GM12878 (cell line): ENCODE measurements around the gene INPP1. TPM values are rescaled to one million over a fixed set of nuclear protein-coding genes. Genes with fewer than 3 reads are reported as not detected.
A peak's percentile ranks its signal among the peaks of the same experiment; 100 is the strongest.

ENCODE experiments used
- BHLHE40 ChIP-seq, 2 experiments: fragments of 450-650 bp in 1 of 2; IDR thresholded peaks; 2 replicates each; pipeline ENCODE4 v1.6.1; 2011 to 2017; ENCODE audit warnings: low read depth in 2 of 2, borderline replicate concordance in 1 of 2, improper control_type of control experiment in 1 of 2, low read length in 1 of 2, mild to moderate bottlenecking in 1 of 2
- FOXK2 ChIP-seq: fragments of 450-650 bp; IDR thresholded peaks from 2 replicates; pipeline ENCODE4 v1.6.1; 2017; ENCODE audit warnings: mild to moderate bottlenecking, moderate library complexity
- JUND ChIP-seq: IDR thresholded peaks from 2 replicates; pipeline ENCODE4 v1.6.1; 2012; ENCODE audit warnings: low read depth, mild to moderate bottlenecking, low read length, improper control_type of control experiment, moderate library complexity
- KDM1A ChIP-seq: fragments of 200-600 bp; sonication (generic); IDR thresholded peaks from 2 replicates; pipeline ENCODE4 v1.6.1; 2016; ENCODE audit warnings: borderline replicate concordance
- MYC ChIP-seq: IDR thresholded peaks from 2 replicates; pipeline ENCODE4 v1.6.1; 2011; ENCODE audit warnings: mild to moderate bottlenecking, low read length, moderate library complexity, inconsistent platforms; ENCODE audit not compliant: insufficient read depth, insufficient replicate concordance, insufficient read length, severe bottlenecking
- NR2F1 ChIP-seq: fragments of 450-650 bp; conservative IDR thresholded peaks from 2 replicates; pipeline ENCODE4 v1.6.1; 2017; ENCODE audit warnings: mild to moderate bottlenecking
- PAX5 ChIP-seq: IDR thresholded peaks from 2 replicates; pipeline ENCODE4 v1.6.1; 2011; ENCODE audit warnings: low read depth, low read length, borderline replicate concordance
- POLR2AphosphoS2 ChIP-seq: IDR thresholded peaks from 2 replicates; pipeline ENCODE4 v1.6.1; 2011; ENCODE audit warnings: low read depth, mild to moderate bottlenecking, low read length, improper control_type of control experiment, moderate library complexity
- RAD21 ChIP-seq: IDR thresholded peaks from 2 replicates; pipeline ENCODE4 v1.6.1; 2011; ENCODE audit warnings: mild to moderate bottlenecking, low read depth, low read length, moderate library complexity; ENCODE audit not compliant: insufficient read depth
- RCOR1 ChIP-seq: conservative IDR thresholded peaks from 2 replicates; pipeline ENCODE4 v1.6.1; 2012; ENCODE audit warnings: low read depth, low read length, improper control_type of control experiment
- SMAD5 ChIP-seq: IDR thresholded peaks from 2 replicates; pipeline ENCODE4 v1.6.1; 2016; ENCODE audit warnings: antibody characterized with exemption, low read depth
- SMC3 ChIP-seq: IDR thresholded peaks from 2 replicates; pipeline ENCODE4 v1.6.1; 2011; ENCODE audit warnings: low read length, improper control_type of control experiment, borderline replicate concordance
- TARDBP ChIP-seq: IDR thresholded peaks from 2 replicates; pipeline ENCODE4 v1.6.1; 2016; ENCODE audit warnings: borderline replicate concordance
- TBL1XR1 ChIP-seq: IDR thresholded peaks from 2 replicates; pipeline ENCODE4 v1.6.1; 2012; ENCODE audit warnings: low read depth, low read length, improper control_type of control experiment
- YBX1 ChIP-seq: fragments of 450-650 bp; IDR thresholded peaks from 2 replicates; pipeline ENCODE4 v1.6.1; 2016; ENCODE audit warnings: antibody characterized with exemption
- polyA plus RNA-seq, 11 experiments: library from polyadenylated mRNA; depleted of rRNA in 4 of 11; unstranded in 6 of 11; stranded (reverse) in 5 of 11; fragments of >200 nt; fragmentation: Nextera tagmentation in 4 of 11; fragmentation: Illumina TruSeq in 1 of 11; extraction: Ambion mirVana in 4 of 11; extraction: Trizol in 1 of 11; gene quantifications; 1 replicate in 1 of 11; 2 replicates in 10 of 11; pipeline versions ENCODE4 v1.2.1 to v1.2.3, GENCODE V29; 2011 to 2016; ENCODE audit warnings: inconsistent platforms in 2 of 11, missing spikeins in 2 of 11, low read depth in 1 of 11
- total RNA-seq, 4 experiments: library from RNA; depleted of rRNA in 3 of 4; stranded (reverse); fragments of >200 nt in 3 of 4; fragmentation: Illumina TruSeq in 1 of 4; extraction: Trizol in 1 of 4; gene quantifications; 2 replicates each; pipeline versions ENCODE4 v1.2.1 to v1.2.3, GENCODE V29; 2013 to 2021
- TF ChIP-seq, protein P1 (sequence below): fragments of 150-350 bp; IDR thresholded peaks from 2 replicates; pipeline ENCODE4 v1.6.1; 2014; ENCODE audit warnings: mild to moderate bottlenecking, low read depth, low read length
- TF ChIP-seq, protein P2 (sequence below): fragments of 450-650 bp; IDR thresholded peaks from 2 replicates; pipeline ENCODE4 v1.6.1; 2016; ENCODE audit warnings: mild to moderate bottlenecking
- TF ChIP-seq, protein P3 (sequence below): fragments of 450-650 bp; IDR thresholded peaks from 2 replicates; pipeline ENCODE4 v1.6.1; 2017; ENCODE audit warnings: mild to moderate bottlenecking, moderate library complexity
- TF ChIP-seq, protein P4 (sequence below): fragments of 450-650 bp; IDR thresholded peaks from 2 replicates; pipeline ENCODE4 v1.6.1; 2014; ENCODE audit warnings: mild to moderate bottlenecking
- TF ChIP-seq, protein P5 (sequence below): fragments of 450-650 bp; IDR thresholded peaks from 2 replicates; pipeline ENCODE4 v1.6.1; 2018; ENCODE audit warnings: borderline replicate concordance, mild to moderate bottlenecking; ENCODE audit not compliant: partially characterized antibody

The INPP1 gene
- total and polyA plus RNA-seq, 10 of the 15 experiments (the other 5 are each of a cell fraction or from before 2014, with no cell fraction given), result 3.3 to 17.9 (median 11.1) TPM

DNA sequence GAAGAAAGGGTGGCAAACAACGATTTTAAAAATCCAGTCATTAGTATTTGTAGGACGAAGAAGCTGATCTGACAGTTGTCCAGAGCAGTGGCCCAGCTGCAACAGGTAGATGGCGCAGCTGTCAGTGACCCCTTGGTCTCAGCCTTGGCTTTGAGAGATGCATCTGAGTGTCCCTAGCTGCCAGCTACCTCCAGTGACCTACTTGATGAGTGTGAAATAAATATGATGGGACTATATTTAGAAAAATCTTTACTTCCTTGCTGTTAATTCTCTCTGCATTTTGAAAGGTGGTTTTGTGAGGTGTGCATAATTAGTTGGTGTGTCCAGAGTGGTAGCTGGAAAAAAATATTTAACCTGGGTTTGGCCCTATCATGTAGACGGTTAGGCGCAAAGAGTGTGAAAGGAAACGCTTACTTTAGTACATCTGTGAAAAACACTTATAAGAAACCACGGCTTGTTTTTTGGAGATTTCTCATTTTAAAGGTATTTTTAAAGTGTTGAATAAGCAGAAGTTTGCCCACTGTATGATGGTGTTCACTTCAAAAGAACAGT is 963 bp downstream of the INPP1 start (continued):
- TF ChIP-seq, protein P1, sequence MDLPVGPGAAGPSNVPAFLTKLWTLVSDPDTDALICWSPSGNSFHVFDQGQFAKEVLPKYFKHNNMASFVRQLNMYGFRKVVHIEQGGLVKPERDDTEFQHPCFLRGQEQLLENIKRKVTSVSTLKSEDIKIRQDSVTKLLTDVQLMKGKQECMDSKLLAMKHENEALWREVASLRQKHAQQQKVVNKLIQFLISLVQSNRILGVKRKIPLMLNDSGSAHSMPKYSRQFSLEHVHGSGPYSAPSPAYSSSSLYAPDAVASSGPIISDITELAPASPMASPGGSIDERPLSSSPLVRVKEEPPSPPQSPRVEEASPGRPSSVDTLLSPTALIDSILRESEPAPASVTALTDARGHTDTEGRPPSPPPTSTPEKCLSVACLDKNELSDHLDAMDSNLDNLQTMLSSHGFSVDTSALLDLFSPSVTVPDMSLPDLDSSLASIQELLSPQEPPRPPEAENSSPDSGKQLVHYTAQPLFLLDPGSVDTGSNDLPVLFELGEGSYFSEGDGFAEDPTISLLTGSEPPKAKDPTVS, result no peak
- TF ChIP-seq, protein P2, sequence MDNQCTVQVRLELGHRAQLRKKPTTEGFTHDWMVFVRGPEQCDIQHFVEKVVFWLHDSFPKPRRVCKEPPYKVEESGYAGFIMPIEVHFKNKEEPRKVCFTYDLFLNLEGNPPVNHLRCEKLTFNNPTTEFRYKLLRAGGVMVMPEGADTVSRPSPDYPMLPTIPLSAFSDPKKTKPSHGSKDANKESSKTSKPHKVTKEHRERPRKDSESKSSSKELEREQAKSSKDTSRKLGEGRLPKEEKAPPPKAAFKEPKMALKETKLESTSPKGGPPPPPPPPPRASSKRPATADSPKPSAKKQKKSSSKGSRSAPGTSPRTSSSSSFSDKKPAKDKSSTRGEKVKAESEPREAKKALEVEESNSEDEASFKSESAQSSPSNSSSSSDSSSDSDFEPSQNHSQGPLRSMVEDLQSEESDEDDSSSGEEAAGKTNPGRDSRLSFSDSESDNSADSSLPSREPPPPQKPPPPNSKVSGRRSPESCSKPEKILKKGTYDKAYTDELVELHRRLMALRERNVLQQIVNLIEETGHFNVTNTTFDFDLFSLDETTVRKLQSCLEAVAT, result peak; percentile 55; the same call in 1 of the 2 replicates
- TF ChIP-seq TARDBP (no peak), SMC3 (peak; percentile 34; the same call in 1 of the 2 replicates), MYC (no peak), YBX1 (no peak), RAD21 (peak; percentile 35; the same call in 1 of the 2 replicates), RCOR1 (no peak), TBL1XR1 (no peak), POLR2AphosphoS2 (no peak), KDM1A (no peak), NR2F1 (peak; percentile 48; the same call in 1 of the 2 replicates), JUND (no peak), PAX5 (no peak), BHLHE40 (IDR thresholded peaks at IDR 0.05; ENCODE audit: borderline replicate concordance in 1 of 2, low read depth in 2 of 2, low read length in 1 of 2) (no peak), SMAD5 (no peak), FOXK2 (no peak)
- TF ChIP-seq, protein P3, sequence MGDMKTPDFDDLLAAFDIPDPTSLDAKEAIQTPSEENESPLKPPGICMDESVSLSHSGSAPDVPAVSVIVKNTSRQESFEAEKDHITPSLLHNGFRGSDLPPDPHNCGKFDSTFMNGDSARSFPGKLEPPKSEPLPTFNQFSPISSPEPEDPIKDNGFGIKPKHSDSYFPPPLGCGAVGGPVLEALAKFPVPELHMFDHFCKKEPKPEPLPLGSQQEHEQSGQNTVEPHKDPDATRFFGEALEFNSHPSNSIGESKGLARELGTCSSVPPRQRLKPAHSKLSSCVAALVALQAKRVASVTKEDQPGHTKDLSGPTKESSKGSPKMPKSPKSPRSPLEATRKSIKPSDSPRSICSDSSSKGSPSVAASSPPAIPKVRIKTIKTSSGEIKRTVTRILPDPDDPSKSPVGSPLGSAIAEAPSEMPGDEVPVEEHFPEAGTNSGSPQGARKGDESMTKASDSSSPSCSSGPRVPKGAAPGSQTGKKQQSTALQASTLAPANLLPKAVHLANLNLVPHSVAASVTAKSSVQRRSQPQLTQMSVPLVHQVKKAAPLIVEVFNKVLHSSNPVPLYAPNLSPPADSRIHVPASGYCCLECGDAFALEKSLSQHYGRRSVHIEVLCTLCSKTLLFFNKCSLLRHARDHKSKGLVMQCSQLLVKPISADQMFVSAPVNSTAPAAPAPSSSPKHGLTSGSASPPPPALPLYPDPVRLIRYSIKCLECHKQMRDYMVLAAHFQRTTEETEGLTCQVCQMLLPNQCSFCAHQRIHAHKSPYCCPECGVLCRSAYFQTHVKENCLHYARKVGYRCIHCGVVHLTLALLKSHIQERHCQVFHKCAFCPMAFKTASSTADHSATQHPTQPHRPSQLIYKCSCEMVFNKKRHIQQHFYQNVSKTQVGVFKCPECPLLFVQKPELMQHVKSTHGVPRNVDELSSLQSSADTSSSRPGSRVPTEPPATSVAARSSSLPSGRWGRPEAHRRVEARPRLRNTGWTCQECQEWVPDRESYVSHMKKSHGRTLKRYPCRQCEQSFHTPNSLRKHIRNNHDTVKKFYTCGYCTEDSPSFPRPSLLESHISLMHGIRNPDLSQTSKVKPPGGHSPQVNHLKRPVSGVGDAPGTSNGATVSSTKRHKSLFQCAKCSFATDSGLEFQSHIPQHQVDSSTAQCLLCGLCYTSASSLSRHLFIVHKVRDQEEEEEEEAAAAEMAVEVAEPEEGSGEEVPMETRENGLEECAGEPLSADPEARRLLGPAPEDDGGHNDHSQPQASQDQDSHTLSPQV, result no peak
- TF ChIP-seq, protein P4, sequence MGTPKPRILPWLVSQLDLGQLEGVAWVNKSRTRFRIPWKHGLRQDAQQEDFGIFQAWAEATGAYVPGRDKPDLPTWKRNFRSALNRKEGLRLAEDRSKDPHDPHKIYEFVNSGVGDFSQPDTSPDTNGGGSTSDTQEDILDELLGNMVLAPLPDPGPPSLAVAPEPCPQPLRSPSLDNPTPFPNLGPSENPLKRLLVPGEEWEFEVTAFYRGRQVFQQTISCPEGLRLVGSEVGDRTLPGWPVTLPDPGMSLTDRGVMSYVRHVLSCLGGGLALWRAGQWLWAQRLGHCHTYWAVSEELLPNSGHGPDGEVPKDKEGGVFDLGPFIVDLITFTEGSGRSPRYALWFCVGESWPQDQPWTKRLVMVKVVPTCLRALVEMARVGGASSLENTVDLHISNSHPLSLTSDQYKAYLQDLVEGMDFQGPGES, result no peak
- TF ChIP-seq, protein P5, sequence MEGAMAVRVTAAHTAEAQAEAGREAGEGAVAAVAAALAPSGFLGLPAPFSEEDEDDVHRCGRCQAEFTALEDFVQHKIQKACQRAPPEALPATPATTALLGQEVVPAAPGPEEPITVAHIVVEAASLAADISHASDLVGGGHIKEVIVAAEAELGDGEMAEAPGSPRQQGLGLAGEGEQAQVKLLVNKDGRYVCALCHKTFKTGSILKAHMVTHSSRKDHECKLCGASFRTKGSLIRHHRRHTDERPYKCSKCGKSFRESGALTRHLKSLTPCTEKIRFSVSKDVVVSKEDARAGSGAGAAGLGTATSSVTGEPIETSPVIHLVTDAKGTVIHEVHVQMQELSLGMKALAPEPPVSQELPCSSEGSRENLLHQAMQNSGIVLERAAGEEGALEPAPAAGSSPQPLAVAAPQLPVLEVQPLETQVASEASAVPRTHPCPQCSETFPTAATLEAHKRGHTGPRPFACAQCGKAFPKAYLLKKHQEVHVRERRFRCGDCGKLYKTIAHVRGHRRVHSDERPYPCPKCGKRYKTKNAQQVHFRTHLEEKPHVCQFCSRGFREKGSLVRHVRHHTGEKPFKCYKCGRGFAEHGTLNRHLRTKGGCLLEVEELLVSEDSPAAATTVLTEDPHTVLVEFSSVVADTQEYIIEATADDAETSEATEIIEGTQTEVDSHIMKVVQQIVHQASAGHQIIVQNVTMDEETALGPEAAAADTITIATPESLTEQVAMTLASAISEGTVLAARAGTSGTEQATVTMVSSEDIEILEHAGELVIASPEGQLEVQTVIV, result no peak
